HTR-8/SVneo (cell line): ENCODE results near the gene BOK.
"Not testable (repeated sequence)": the region's sequence is repeated elsewhere in the genome, so short reads cannot be mapped to it uniquely, and the experiment has no call there.

Experiments used
- DNase-seq: peaks from one replicate; pipeline ENCODE4 v3.0.0; 2011; ENCODE audit warnings: low spot score, mixed read lengths; ENCODE audit not compliant: insufficient read length
- FAIRE-seq: peaks from 2 replicates; lab custom pipeline; 2011; peaks lifted over from hg19 to GRCh38; lab: Jason Lieb, UNC

Gene BOK

DNA sequence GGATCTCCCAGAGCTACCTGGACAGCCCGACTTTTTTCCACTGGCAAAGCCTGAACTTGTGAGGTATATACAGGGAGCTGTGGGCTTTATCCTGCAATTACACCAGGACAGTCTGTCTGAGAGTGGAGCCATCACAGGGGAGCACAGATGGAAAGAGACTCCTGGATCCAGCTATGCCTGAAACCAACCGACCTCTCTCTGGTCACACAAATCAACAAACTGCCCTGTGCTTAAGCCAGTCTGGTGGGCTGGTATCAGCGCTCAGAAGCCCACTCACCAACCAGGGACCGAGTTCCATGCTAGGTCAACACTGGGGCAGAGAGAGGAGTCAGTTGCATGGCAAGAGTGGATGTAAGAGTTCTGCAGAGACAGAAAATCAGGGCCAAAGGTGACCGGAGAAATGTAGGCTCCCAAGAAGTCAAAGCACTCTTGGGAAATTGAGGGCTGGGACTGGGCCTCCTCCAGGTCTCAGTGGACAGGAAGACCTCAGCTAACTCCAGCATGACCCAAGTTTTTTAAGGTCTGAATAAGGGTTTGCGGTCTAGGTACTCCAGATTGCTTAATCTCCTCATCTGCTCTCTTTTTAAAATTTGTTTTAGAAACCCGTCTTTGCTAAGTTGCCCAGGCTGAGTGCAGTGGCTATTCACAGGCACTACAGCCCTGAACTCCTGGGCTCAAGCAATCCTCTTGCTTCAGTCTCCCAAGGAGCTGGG is 3.8 kb upstream of the BOK start:
- DNase-seq, result no peak
- FAIRE-seq, result no peak

DNA sequence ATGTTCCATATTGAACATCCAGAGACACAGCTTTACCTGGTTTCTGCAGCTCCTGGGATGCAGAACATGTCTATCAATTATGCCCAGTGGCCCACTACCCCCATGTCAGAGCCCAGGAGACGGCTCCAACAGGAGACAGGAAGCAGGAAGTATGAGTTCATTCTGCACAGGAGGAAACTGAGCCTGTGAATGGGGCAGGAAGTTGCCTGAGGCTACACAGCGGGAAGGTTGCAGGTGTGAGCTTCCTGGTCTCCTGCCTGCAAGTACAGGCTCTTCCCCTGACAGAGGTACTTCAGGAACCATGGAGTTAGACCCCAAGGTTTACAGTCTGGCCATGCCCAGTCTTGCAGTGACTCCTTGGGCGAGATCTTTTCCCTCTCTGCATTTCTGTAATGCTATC is 2.8 kb upstream of the BOK start:
- DNase-seq (no peak), FAIRE-seq (no peak)

DNA sequence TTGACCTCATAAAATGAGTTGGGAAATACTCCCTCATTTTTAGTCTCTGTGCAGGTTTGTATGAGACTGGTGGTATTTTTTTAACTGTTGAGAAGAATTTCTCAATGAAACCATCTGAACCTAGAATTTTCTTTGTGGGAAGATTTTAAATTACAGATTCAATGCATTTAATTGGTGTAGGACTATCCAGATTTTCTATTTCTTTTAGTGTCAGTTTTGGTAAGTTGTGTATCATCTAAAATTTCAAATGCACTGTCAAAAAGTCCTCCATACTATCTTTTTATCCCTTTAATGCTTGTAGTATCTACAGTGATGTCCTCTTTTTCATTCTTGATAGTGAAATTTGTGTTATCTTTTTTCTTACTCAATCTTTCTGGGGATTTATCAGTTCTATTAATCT is 1.8 kb upstream of the BOK start:
- DNase-seq, result no peak
- no peak for FAIRE-seq

DNA sequence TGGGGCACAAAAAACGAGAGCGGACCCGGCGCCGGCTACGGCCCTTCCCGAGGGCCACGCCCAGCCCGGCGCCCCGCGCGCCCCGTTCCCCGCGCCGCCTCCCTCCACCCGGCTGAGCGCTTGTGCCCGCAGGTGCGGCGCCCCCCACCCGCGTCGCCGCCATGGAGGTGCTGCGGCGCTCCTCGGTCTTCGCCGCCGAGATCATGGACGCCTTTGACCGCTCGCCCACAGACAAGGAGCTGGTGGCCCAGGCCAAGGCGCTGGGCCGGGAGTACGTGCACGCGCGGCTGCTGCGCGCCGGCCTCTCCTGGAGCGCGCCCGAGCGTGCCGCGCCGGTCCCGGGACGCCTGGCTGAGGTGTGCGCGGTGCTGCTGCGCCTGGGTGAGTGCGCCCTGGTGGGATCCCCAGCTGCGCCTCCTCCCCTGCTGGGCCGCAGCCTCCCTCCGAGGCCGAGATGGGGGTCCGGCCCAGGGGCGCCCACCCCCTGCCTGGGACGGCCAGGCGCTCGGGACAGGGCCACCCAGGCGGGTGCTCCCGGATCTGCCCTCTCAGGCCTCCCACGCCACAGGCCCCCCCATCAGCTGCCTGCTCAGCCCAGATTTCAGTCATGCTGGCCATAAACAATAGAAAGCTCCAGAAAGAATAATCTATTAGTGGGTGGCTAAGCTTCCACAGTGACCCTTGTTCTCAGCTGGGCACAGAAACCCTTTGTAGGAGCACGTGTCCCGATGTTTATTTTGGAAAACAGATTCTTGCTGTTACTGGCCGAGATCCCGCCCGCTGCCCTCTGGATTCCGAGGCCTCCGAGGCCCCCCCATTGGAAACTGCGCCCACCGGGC is 997 bp downstream of the BOK start:
- FAIRE-seq (no peak), DNase-seq (no peak)

DNA sequence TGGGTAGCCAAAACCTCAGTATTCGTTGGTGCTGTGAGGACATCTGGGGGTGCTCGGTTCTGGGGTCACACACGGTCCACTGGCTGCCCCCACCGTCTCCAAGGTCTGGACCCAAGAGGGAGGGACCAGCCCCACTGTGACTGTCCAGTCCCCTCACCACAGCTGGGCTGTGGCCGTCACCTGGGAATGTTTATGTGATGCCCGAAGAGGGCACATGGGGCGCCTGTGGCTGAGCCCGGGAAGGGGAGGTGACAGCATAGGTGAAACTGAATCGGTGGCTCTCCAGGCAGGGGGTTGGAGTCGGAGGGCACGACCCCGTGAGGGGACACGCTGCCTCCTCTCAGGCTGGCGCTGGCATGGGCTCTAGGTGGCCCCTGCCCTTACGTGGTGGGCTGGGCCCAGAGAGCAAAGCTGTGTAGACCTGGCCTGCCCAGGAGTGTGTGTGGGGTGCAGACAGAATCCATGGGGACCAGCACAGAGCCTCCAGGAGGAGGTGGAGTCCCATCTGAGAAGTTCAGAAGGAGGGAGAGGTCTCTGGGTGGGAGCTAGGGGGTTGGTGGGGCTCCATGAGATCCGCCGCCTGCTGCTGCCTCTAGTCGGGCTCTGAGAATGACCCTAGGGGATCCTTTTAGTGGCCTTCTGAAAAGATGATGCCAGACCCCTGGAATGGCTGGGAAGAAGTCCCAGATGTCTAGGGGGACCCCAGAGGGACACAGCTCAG is 1.8 kb downstream of the BOK start:
- no peak for FAIRE-seq

DNA sequence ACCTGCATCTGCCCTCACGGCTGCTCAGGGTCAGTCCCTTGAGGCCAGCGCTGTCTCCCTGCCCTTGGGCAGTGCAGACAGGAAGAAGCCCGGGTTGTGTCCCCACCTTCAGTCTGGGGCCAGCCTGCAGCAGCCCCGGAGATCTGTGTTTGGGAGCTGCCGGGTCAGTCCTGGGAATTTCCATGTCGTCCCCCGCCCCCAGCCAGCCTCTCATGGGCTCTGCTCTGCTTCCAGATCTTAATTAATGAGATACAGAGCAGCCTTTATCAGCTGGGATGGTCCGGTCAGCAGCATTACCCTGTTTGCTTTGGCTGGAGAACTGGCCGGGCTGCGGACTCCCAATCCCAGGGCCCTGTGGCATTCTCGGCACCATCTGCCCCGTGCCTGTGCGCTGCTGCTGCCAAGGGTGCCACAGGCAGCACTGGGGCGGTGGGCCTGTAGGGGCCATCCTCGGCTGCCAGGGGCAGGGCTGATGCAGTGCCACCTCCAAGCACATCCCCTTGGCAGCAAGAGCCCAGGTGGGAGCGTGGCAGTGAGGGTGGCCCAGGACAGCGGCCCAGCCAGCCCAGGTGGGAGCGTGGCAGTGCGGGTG is 2.4 kb downstream of the BOK start:
- FAIRE-seq (no peak), DNase-seq (no peak)

More for the DNA sequence above, 1.8 kb downstream of the BOK start:
- no peak for DNase-seq

DNA sequence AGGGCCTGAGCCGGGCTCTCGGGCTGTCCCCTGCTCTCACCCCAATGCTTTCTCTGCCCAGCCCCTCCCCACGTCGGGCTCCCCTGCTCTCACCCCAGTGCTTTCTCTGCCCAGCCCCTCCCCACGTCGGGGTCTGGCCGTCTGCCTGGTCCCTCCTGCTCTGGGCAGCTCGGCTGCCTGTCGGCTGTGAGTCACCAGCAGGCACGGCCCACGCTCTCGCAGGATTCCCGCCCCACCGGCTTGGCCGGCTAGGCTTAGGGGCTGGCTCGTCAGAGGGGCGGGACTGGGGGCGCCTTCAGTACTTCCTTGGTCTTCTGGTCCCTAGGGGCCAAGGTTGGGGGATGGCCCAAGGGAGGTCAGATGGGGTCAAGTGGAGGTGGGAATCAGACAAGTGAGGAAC is 3.3 kb downstream of the BOK start:
- DNase-seq (peak; percentile 76), FAIRE-seq (peak; percentile 98)

DNA sequence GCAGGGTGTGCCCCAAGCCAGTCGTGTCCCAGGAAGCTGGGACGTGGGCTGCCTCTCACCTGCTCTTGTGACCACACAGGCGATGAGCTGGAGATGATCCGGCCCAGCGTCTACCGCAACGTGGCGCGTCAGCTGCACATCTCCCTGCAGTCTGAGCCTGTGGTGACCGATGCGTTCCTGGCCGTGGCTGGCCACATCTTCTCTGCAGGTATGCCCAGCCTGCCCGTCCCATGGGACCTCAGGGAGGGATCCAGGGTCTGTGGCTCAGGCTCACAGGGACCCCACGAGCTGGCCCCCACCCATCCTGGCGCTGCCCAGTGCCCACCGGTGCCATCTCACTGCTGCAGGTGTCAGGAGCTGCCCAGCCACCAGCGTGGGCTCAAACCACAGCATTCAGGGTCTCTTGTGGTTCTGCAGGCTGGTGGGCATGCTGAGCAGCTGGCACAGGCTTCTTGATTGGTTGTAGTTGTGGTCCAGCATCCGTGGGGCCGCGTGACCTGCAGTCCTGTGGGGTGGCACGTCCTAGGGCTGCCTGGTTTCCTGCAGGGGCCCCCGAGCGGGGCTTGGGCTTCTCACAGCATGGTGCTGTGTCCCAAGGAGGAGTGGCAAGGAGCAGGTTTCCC is 3.8 kb downstream of the BOK start:
- DNase-seq, result no peak
- no peak for FAIRE-seq

DNA sequence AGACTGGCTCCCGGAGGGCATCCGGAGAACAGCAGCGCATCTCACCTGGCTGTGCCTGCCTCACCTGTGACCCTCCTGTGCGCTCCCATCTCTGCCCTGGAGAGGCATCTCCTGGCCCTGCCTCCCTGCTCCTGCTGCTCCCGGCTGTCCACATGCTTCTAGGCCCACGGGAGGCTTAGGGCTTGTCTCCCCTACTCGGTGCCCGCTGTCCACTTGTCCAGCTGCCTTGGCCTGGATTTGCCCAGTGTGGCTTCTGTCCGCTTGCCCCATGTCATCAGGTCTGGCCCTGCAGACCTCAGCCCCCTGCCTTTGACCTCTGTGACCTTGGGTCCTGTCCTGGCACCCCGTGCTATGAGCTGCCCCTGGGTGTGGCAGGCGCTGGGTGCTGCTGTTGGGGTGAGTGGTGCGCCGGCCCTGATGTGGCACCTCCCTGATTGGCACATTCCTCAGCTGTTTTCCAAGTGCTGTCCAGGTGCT is 4.5 kb downstream of the BOK start:
- DNase-seq (no peak), FAIRE-seq (no peak)

DNA sequence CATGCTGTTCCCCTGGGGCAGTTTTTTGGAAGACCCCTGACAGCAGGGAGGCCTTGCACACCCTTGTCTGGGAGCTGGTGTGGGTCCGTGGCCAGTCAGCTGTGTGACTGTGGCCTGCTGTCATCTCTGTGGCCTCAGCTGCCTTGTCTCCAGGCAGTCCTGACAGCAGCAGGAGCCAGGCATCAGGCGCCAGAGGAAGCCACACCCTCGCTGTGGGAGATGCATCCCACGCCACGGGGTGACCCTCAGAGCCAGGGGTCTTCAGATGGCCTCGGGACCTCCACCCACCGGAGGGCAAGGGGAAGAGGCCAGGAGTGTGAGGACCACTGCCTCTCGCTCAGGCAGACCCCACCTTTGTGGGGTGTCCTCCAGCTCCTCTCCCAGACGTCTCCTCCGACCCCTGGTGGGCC is 5.0 kb downstream of the BOK start:
- DNase-seq (no peak), FAIRE-seq (no peak)

DNA sequence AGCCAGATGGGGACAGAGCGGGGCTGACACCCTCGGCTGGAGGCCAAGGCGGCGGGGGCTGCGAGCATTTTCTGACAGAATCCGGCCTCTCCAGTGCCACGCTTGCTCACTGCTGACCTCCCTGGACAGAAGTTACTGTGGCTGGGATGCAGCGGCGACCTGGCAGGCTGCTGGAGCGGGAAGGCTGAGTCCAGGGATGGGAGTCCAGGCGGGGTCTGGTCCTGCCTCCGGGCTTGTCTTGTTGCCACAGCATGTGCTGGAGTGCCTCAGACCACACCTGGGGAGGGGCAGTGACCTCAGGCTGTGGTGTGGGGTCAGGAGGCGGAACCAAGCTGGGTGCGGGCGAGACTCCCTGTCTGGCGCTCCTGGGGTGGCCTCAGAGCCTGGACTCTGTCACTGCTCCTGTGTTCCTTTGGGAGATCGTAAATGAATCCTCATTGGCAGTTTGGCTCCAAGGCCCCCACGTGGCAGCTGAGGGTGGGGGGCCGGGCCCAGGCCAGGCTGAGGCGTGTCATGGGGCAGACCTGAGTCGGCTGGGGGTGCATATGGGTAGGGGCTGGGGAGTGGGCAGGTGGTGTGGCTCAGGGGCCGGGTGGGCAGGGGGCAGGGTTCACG is 5.5 kb downstream of the BOK start:
- FAIRE-seq, result no peak
- DNase-seq, result no peak

DNA sequence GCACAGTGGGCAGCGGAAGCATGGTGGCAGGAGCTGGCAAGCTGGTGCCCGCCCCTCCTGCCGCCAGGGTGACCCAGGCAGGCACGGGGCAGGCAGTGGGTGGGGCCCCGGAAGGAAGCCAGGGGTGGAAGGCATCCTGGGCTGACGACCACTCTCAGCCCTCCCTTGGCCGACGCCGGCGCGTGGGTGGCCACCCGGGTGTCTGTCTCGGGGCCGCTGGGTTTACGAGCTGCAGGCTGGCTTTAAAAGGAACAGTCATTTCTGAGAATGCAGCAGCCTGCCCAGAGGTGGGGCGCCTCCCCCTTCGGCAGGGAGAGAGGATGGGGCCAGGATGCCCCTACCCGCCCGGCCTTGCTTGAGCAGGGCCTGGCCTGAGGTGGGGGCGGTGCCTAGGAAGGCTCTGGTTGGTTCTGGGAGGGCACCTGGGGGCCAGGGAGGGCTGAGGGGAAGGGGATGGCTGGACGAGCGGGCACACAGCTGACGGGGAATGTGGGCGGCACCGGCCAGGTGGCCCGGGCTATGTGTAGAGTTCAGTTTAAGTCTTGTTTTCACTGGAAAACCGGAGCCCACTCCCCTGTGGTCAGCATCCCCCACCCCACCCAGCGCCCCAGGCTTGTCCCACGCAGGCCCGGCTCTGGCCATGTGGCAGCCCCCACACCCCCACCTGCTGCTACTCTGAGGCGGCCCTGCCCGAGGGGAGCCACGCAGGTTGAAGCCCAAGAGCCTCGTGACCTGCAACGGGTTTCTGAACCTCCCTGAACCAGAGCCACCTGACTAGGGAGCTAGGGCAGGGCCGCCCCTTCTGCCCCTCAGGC is 6.3 kb downstream of the BOK start:
- no peak for FAIRE-seq
- no peak for DNase-seq

DNA sequence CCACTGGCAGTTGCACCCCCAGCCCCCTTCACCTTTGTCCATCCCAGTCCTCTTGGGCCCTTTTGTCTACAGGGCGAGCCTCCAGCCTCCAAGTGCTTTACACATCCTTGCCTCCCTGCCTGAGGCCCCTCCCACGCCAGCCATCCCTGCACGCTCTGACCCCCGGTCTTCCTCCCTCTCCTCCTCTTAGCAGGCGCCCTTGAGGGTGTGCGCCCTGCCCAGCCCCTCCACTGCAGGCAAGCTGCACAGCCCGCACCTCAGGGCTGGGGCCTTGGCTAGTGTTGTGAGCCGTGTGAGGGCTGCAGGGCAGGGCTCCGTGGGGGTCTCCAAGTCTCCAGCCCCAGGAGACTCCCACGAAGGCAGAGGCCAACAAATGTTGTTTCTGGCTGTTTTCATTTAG is 6.9 kb downstream of the BOK start:
- FAIRE-seq (no peak), DNase-seq (no peak)

DNA sequence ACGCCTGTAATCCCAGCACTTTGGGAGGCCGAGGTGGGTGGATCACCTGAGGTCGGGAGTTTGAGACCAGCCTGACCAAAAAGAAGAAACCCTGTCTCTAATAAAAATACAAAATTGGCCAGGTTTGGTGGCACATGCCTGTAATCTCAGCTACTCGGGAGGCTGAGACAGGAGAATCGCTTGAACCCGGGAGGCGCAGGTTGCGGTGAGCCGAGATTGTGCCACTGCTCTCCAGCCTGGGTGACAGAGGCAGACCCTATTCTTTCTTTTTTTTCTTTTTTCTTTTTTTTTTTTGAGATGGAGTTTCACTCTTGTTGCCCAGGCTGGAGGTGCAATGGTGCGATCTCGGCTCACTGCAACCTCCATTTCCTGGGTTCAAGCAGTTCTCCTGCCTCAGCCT is 7.5 kb downstream of the BOK start:
- FAIRE-seq, DNase-seq: not testable (repeated sequence)

DNA sequence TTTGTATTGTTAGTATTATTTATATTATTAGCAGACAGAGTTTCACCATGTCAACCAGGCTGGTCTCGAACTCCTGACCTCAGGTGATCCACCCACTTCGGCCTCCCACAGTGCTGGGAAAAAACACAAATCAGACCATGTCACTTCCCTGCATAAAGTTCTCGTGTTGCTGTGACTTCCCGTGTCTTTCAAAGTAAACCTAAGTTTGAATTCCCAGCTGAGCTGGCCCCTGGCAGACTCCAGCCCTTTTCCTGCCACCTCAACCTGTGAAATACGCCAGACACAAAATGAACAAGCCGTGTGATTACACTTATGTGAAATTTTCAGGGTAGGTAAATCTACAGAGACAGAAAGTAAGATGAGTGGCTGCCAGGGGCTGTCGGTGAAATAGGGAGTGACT is 7.9 kb downstream of the BOK start:
- FAIRE-seq (no peak), DNase-seq (no peak)

DNA sequence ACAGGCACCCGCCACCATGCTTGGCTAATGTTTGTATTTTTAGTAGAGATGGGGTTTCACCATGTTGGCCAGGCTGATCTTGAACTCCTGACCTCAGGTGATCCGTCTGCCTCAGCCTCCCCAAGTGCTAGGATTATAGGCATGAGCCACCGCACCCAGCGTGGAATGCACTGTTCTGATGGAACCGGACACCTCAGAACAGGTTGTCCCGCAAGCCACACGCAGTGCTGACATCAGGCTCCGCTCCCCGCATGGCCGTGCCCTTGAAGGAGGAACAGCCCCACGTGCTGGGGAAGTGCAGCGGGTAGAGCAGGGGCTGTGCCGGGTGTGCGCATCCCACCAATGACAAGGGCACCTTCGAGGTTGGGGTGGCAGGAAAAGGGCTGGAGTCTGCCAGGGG is 8.7 kb downstream of the BOK start:
- FAIRE-seq, DNase-seq: not testable (repeated sequence)

DNA sequence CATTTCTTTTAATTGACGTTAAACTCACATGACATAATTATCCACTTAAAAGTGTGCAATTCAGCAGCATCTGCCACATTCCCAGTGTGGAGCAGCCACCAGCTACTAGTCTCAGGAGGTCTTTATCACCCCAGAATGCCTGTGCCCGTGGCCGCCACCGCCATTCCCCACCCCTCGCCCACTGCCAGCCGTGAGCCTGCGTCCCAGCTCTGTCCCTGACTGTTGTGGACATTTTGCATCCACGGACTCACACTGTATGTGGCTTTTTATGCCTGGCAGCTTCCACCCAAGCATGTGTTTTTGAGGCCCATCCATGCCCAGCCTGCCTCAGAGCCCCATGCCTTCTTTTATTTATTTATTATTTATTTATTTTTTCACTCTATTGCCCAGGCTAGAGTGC is 9.2 kb downstream of the BOK start:
- FAIRE-seq, result no peak
- DNase-seq, result no peak

DNA sequence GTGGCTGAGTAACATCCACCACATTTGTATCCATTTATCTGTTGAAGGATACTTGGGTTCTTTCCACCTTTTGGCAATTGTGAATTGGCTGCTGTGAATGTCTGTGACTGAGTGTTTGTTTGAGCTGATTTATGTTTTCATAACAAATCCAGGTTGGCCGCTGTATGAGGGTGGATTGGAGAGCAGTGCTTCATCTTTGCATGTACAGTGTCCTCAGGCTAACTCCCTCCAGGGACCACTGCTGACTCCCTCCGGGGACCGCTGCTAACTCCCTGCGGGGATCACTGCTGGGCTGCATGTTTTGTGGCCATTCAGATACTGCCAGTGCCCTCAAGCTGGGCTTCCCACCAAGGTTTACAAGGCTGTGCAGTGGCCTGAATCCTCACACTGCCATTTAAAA is 10.2 kb downstream of the BOK start:
- DNase-seq (no peak), FAIRE-seq (no peak)

DNA sequence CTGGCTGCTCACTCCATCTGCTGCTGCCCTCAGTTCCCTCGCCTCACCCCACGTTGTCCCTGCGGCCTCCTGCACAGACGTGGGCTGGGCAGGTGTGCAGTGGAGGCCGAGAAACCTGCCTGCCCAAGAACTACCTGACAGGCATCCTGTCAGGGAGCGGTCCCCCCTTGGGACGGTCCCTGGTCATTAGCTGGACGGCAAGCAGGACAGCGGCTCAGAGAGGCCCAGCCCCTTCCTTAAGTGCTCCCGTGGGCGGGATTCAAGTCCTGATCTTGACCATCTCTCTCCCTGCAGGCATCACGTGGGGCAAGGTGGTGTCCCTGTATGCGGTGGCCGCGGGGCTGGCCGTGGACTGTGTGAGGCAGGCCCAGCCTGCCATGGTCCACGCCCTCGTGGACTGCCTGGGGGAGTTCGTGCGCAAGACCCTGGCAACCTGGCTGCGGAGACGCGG is 11.3 kb downstream of the BOK start:
- peak; percentile 38 for FAIRE-seq
- no peak for DNase-seq
